Activated CD4-positive, alpha-beta T cell treated with anti-CD3 and anti-CD28 coated beads, Interleukin-2, amount 10 ng/mL, durations not matched to agents 24 days and 14 days (primary cell): ENCODE data around the gene RBFOX2. TPM values are rescaled to one million over a fixed set of nuclear protein-coding genes. Genes with fewer than 3 reads are reported as not detected.

Experiments used
- DNase-seq: peaks from one replicate; pipeline ENCODE4 v3.0.0; 2022
- H3K27ac Mint-ChIP-seq: one replicate; pipeline ENCODE4 v1.8.0; 2022; ENCODE audit warnings: mild to moderate bottlenecking, mixed read lengths
- H3K27me3 Mint-ChIP-seq: one replicate; pipeline ENCODE4 v1.8.0; 2022; ENCODE audit warnings: mixed read lengths
- H3K36me3 Mint-ChIP-seq: one replicate; pipeline ENCODE4 v1.8.0; 2022; ENCODE audit warnings: low read depth, mild to moderate bottlenecking, mixed read lengths
- H3K4me1 Mint-ChIP-seq: one replicate; pipeline ENCODE4 v1.8.0; 2021; ENCODE audit warnings: mixed read lengths
- H3K4me3 Mint-ChIP-seq: one replicate; pipeline ENCODE4 v1.8.0; 2022; ENCODE audit warnings: mild to moderate bottlenecking, moderate library complexity, mixed read lengths
- H3K9me3 Mint-ChIP-seq: one replicate; pipeline ENCODE4 v1.8.0; 2021; ENCODE audit warnings: mixed read lengths
- intact Hi-C: fragments of 100-400 bp; cut with micrococcal nuclease; formaldehyde crosslinking; loops from one replicate; pipeline ENCODE4 v1.15.1; 2023
- total RNA-seq: library from RNA; stranded (reverse); gene quantifications from 2 replicates; pipeline ENCODE4 v1.2.3, GENCODE V29; 2022

The RBFOX2 gene
- total RNA-seq, 1 donor from 2014 or later = 3.9 TPM

DNA sequence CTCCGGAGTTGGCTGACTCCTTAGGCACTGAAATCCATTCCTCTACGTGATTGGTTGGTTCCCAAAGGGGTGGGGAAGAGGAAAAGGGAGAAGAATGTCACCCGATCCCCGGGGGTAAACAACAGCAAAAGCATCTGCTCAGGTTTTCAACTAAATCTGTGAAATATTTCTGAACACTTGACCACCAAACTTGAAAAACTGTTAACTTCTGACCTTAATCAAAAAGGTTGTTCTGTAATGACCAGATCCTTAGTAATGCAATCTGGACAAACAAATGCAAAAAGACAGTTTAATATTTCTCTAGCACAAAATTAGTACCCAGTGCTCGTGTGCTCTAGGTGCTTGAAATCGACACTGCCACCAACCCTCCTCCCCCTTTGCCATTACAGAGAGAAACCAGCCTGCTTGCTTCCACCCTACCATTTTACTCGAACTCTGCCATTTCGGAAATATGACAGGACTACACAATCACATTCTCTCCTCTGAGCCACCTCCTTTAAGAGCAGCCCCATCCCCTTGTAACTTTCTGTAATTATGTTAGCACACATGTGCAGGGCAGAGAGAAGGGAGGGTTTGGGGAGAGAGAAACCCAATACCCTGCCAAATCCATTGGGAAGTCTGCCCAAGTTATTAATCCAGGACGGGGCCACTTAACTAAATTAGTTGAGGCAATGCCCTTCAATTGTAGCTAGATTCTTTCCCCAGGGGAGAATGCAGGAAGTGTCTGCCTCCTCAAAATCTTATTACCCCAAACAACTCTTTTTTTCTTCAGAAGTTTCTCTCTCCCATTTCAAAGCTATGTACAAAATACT, 113.8 kb downstream of the RBFOX2 start:
- H3K27ac Mint-ChIP-seq = no peak overlapping the region
- no peaks in the 10 kb centered on the region for H3K9me3 Mint-ChIP-seq
- no peaks in the 10 kb centered on the region for H3K36me3 Mint-ChIP-seq
- no peaks in the 10 kb centered on the region for H3K27me3 Mint-ChIP-seq
- intact Hi-C loops = no loop called here
- peak overlapping the region; percentile 28 for H3K4me3 Mint-ChIP-seq
- H3K4me1 Mint-ChIP-seq = peaks cover 16% of the 10 kb centered on the region
- DNase-seq = no peak

DNA sequence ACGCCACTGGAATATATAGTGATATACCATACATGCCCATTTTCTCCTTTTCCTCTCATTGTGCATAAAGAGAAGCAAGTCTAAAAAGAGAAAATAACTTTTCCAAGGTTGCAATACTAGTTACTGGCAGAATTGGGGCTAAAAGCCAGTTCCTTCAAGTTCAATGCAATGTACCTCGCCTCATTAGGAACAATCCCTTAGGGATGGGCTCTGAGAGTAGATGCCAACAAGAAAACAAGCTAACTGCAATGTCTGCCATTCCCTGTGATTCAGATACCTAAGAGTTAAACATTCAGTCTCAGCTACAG, 114.3 kb downstream of the RBFOX2 start:
- peak overlapping the region; percentile 28 for H3K4me3 Mint-ChIP-seq
- H3K36me3 Mint-ChIP-seq = no peaks in the 10 kb centered on the region
- H3K9me3 Mint-ChIP-seq = no peaks in the 10 kb centered on the region
- H3K27ac Mint-ChIP-seq = no peak overlapping the region
- H3K27me3 Mint-ChIP-seq = no peaks in the 10 kb centered on the region
- DNase-seq = no peak
- H3K4me1 Mint-ChIP-seq = peaks cover 16% of the 10 kb centered on the region
- intact Hi-C loops = no loop called here

DNA sequence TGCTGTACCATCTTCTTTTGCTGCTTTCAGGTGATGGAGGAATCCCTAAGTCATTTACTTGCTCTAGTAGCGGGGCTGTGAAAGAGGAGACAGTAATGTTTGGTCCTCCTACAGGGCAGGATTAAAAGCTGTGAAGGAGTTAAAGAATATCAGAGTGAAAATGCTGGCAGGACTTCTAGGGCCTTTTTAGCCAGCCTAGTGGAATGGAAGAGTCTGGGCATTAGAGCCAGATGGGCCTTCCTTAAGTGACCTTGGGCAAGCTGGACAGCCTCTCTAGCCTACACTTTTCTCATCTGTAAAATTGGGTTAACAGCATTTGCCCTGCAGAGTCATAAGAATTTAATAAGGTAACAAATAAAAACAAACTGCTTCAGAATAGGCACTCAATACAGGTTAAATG, 114.7 kb downstream of the RBFOX2 start:
- Mint-ChIP-seq H3K27ac (no peak overlapping the region), H3K27me3 (no peaks in the 10 kb centered on the region), H3K4me1 (peaks cover 16% of the 10 kb centered on the region), H3K9me3 (no peaks in the 10 kb centered on the region), H3K36me3 (no peaks in the 10 kb centered on the region), H3K4me3 (no peak overlapping the region)
- DNase-seq = no peak
- intact Hi-C loops = no loop called here

- DNase-seq = no peak
- peaks cover 16% of the 10 kb centered on the region for H3K4me1 Mint-ChIP-seq
- intact Hi-C loops = no loop called here
- no peaks in the 10 kb centered on the region for H3K36me3 Mint-ChIP-seq
- no peaks in the 10 kb centered on the region for H3K9me3 Mint-ChIP-seq
- H3K4me3 Mint-ChIP-seq = no peak overlapping the region
- H3K27ac Mint-ChIP-seq = no peak overlapping the region
- no peaks in the 10 kb centered on the region for H3K27me3 Mint-ChIP-seq
Observed at GRCh38 chr22:35912658-35913057, 116.0 kb downstream of the RBFOX2 start.

- no peaks in the 10 kb centered on the region for H3K36me3 Mint-ChIP-seq
- H3K4me3 Mint-ChIP-seq = no peak overlapping the region
- no peaks in the 10 kb centered on the region for H3K27me3 Mint-ChIP-seq
- intact Hi-C loops = no loop called here
- H3K27ac Mint-ChIP-seq = no peak overlapping the region
- no peak for DNase-seq
- peaks cover 16% of the 10 kb centered on the region for H3K4me1 Mint-ChIP-seq
- H3K9me3 Mint-ChIP-seq = no peaks in the 10 kb centered on the region
Observed at GRCh38 chr22:35911877-35912276, 116.7 kb downstream of the RBFOX2 start.

DNA sequence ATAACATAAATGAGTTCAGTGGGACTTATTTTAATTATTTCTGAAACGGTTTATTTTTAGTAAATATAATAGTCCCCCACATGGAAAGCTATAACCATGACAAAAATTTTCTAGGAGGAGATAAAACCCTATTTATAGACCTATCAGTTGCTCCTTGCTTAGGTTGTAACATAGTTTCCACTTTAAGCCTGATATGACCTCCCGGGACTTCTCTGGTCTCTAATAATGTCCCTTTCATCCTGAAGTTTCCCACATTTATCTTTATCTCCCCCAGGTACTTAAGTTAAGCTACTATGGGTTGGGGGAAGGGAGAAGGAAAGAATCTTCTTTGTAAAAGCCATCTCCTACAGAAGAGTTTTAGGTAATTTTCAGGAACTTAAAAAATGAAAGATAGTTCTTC, 117.7 kb downstream of the RBFOX2 start:
- intact Hi-C loops = no loop called here
- Mint-ChIP-seq H3K27ac (no peak overlapping the region), H3K9me3 (no peaks in the 10 kb centered on the region), H3K27me3 (peaks cover under 1% of the 10 kb centered on the region), H3K4me3 (no peak overlapping the region), H3K36me3 (no peaks in the 10 kb centered on the region), H3K4me1 (peaks cover 16% of the 10 kb centered on the region)
- DNase-seq = no peak

DNA sequence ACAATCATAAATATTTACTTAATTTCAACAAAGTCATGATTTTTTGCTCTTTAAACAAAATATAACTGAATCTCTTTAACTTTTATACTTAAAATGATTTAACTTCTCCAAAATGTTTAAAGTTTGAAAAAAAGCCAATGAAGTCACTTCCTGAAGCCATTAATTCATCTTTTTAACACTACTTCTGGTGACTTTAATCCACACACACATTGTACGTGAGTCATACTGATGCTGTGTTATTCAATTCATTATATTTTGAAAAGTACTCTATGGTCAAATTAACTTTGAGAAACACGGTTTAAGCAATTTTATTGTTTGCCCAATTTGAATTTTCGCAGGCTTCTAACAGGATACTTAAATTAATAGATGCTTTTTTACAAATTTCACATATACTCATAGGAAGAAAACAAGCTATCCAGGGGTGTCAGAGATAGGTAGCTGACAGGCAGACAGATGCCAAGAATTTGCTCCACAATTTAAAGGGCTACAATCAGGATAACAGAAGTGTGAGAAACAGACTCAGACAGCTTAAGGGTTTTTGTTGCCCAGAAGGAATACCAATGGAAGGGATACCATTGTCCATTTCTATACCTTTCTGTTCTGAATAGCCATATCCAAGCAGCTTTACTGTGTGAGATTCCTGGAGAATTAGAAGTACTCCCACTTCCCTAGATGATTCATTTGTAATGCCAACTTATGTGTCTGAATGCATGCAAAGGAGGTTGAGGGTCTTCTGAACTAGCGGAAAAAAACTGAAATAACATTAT, 118.4 kb downstream of the RBFOX2 start:
- no peaks in the 10 kb centered on the region for H3K9me3 Mint-ChIP-seq
- peaks cover 2% of the 10 kb centered on the region for H3K27me3 Mint-ChIP-seq
- DNase-seq = no peak
- peaks cover 9% of the 10 kb centered on the region for H3K4me1 Mint-ChIP-seq
- no peak overlapping the region for H3K4me3 Mint-ChIP-seq
- intact Hi-C loops = no loop called here
- no peaks in the 10 kb centered on the region for H3K36me3 Mint-ChIP-seq
- no peak overlapping the region for H3K27ac Mint-ChIP-seq

DNA sequence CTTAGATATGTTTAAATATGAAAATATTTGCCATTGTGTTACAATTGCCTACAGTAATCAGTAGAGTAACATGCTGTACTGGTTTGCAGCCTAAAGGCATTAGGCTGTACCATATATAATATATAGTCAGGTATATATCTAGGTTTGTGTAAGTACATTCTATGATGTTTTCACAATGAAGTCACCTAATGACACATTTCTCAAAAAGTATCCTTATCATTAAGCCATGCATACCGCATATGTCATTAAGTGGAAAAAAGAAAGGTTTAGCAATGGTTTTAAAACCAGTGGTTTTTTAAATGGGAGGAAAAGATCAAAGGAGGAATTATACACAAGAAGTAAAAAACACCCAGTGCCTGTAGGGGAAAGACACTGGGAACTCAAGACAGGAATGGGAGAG, 122.7 kb downstream of the RBFOX2 start:
- no peak overlapping the region for H3K4me3 Mint-ChIP-seq
- H3K4me1 Mint-ChIP-seq = peaks cover 2% of the 10 kb centered on the region
- DNase-seq = no peak
- no peak overlapping the region for H3K27ac Mint-ChIP-seq
- H3K36me3 Mint-ChIP-seq = no peaks in the 10 kb centered on the region
- H3K27me3 Mint-ChIP-seq = peaks cover 17% of the 10 kb centered on the region
- no peaks in the 10 kb centered on the region for H3K9me3 Mint-ChIP-seq
- intact Hi-C loops = no loop called here

GRCh38 chr22:35904752-35905151, 123.9 kb downstream of the RBFOX2 start:
- H3K27ac Mint-ChIP-seq = no peak overlapping the region
- peaks cover 9% of the 10 kb centered on the region for H3K4me1 Mint-ChIP-seq
- DNase-seq = no peak
- H3K27me3 Mint-ChIP-seq = peaks cover 17% of the 10 kb centered on the region
- no peak overlapping the region for H3K4me3 Mint-ChIP-seq
- no peaks in the 10 kb centered on the region for H3K36me3 Mint-ChIP-seq
- intact Hi-C loops = no loop called here
- H3K9me3 Mint-ChIP-seq = no peaks in the 10 kb centered on the region

DNA sequence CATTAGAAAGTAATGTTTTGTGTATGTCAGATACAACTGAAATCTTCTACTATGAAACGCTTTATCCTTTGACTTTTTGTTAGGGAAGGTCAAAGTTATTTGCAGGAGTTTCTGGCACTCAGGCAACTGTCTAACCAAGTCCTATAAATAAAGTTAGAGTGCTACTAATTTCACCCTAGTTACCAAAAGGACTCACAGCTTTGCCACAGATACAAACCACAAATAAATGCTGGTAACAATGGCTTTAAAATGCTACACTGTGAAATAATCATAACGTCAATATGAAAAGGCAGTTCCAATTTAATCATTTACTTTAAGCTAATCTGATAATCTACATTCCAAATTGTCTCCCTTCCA, 124.3 kb downstream of the RBFOX2 start:
- Mint-ChIP-seq H3K36me3 (no peaks in the 10 kb centered on the region), H3K27ac (no peak overlapping the region), H3K4me3 (no peak overlapping the region), H3K27me3 (peaks cover 17% of the 10 kb centered on the region), H3K9me3 (no peaks in the 10 kb centered on the region), H3K4me1 (peaks cover 9% of the 10 kb centered on the region)
- intact Hi-C loops = no loop called here
- no peak for DNase-seq

DNA sequence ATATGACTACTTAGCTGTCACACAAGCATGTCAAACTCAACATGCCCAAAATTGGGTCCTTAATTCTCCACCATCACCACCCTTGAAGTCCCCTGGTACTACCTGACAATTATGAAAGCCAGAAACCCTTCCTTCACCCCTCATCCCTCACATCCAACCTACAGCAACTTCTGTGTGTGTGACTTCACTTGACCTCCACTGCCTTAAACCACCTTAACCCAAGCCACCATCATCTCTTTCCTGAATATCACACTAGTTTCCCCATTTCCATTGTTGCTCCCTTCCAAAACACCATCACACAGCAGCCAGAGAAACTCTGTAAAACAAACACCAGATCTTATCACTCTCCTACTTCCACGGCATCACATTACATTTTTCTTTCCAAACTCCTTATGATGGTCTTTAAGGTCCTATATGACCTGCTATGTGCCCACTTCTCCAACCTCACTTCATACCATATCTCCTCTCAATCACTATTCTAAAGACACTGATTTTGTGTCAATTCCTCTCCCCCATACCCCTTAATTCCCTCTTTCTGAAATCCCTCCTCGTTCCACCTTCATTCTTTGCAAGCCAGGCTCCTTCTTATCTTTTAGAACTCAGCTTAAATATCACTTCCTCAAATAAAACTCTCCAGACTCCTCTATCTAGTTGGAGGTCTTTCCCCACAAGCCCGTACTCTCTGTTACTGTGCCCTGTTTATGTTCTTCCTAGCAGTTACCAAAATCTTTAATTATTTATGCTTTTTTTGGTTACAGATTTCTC, 124.9 kb downstream of the RBFOX2 start:
- Mint-ChIP-seq H3K4me3 (no peak overlapping the region), H3K27ac (no peak overlapping the region), H3K9me3 (no peaks in the 10 kb centered on the region), H3K36me3 (no peaks in the 10 kb centered on the region), H3K4me1 (peaks cover 9% of the 10 kb centered on the region), H3K27me3 (peaks cover 17% of the 10 kb centered on the region)
- intact Hi-C loops = no loop called here
- no peak for DNase-seq

DNA sequence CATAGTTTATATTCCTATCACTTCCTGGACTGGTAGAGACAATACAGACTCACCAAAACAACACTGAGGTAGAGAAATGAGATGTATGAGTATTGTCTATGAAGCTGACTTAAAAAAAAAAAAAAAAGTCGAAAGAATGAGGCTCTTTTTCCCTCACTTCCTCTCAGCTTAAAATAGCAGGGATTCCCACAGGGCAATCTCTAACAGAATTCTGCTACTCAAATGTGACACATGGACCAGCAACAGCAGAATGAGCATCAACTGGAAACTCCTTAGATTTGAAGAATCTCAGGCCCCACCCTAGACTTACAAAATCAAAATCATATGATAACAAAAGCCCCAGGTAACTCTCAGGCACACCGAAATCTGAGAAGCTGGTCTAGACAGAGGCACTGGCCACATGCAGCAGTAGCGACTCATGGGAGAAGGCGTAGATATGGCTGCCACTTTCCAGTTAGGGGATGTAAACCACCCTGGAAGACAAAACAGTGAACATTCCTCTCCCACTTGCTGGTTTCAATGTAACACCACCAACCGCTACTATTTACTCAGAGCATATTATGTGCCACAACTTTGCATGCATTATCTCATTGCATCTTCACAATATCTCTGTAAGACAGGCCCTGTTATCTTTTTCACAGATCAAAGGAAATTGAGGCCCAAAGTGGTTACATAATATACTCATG, 128.0 kb downstream of the RBFOX2 start:
- DNase-seq = no peak
- Mint-ChIP-seq H3K27ac (peak overlapping the region; percentile 2), H3K9me3 (no peaks in the 10 kb centered on the region), H3K4me3 (no peak overlapping the region), H3K4me1 (peaks cover 9% of the 10 kb centered on the region), H3K36me3 (no peaks in the 10 kb centered on the region), H3K27me3 (peaks cover 15% of the 10 kb centered on the region)
- intact Hi-C loops = no loop called here

DNA sequence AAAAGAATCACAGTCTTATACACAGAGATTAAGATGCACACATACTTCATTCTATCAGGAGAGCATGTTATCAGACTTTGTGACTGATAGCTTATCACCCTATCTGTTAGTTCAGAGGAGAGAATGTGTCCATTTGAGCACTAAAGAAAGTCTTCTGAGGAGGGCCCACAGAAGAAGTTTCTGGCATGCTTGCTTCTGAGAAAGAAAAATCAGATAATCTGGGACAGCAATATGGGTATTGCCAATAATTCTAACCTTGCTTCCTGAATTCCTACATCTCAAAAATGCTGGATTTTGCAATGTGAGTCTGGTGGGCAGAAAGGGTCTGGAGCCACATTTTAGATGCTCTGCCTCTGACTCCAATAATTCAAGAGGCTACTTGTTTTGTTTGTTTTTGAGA, 128.9 kb downstream of the RBFOX2 start:
- no peak for DNase-seq
- Mint-ChIP-seq H3K27me3 (peaks cover 20% of the 10 kb centered on the region), H3K4me1 (peaks cover 9% of the 10 kb centered on the region), H3K27ac (no peak overlapping the region), H3K36me3 (no peaks in the 10 kb centered on the region), H3K4me3 (no peak overlapping the region), H3K9me3 (no peaks in the 10 kb centered on the region)
- intact Hi-C loops = no loop called here
